ENCODE data around the gene CATSPERB.
"Not testable (repeated sequence)": the region's sequence is repeated elsewhere in the genome, so short reads cannot be mapped to it uniquely, and the experiment has no call there.

Gene CATSPERB

GRCh38 chr14:91654836-91655235 lies 77.0 kb downstream of the CATSPERB start:
- no peak for DNase-seq

DNA sequence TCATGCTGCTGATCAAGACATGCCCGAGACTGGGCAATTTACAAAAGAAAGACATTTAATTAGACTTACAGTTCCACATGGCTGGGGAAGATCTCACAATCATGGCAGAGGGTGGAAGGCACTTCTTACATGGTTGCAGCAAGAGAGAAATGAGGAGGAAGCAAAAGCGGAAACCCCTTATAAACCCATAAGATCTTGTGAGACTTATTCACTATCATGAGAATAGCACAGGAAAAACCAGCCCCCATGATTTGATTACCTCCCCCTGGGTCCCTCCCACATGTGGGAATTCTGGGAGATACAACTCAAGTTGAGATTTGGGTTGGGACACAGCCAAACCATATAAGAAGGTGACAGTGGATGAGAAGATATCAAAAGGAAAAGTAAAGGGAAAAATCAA lies 78.4 kb downstream of the CATSPERB start:
- DNase-seq: no peak

DNA sequence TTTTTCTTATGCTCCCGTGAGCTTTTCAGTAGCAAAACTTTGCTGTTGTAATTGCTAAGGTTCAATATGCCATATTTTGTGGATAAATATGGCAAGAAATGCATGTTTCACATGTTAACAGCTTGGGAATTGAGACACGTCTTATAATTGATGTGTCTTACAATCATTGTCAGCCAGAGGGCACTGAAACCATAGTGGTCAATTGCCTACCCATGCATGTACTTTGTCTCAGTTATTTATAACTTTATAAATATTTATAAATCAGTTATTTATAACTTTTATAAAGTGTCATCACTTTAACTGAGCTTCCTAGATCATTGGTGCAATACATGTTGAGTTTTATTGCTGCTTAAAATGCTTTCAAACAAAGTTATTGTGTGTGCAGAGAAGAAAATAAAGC lies 82.0 kb downstream of the CATSPERB start:
- peak in 3 of 5 donors; percentile 8 to 48 (median 27) for DNase-seq

DNA sequence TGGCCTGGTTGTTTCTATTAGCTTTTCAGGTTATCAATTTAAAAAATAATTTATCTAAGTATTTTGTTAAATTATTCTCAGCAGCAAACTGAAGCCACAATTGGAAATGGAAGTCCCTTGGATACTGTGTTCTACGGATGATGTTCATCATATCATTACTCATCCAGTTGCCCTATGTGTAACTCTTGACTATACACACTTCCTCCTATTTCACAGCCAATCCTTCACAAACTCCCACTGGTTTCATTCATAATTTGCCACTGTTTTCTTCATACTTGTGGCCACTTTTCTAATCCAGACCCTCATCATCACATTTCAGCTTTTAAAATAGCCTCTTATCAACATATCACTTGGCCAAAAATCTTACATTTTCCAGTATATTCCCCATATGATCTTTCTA lies 84.0 kb downstream of the CATSPERB start:
- no peak for DNase-seq

DNA sequence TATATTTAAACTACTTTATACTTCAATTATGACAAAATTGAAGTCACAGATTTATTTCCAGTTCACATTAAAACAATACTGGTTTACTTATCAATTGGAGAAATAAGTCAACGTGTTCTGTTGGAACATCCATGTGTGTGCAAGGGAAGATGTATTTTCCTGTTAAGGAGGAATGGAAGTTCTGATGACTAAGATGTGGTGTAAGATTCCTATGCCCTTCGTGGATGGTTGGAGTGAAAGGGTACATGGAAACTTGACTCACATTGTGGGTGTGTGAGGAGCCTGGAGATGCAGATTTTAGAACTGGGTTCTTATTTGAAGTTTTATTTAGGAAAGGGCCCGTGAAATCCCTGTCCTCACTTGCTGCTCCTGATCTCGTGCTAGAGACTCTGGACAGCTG lies 95.3 kb downstream of the CATSPERB start:
- no peak for DNase-seq

- DNase-seq: no peak
Observed at GRCh38 chr14:91624757-91625156, 107.1 kb downstream of the CATSPERB start.

DNA sequence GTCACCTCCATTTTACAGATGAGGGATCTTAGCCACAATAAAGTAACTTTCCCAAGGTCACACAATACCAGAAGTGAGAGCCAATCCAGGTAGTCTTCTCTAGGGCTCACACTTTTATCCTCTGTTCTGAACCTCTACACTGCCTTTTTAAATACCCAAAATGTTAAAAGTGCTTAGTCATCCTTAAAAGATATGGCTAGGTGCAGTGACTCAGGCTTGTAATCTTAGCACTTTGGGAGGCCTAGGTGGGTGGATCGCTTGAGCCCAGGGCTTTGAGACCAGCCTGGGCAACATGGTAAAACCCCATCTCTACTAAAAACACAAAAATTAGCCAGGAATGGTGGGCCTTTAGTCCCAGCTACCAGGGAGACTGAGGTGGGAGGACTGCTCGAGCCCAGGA lies 117.7 kb downstream of the CATSPERB start:
- no peak for DNase-seq

DNA sequence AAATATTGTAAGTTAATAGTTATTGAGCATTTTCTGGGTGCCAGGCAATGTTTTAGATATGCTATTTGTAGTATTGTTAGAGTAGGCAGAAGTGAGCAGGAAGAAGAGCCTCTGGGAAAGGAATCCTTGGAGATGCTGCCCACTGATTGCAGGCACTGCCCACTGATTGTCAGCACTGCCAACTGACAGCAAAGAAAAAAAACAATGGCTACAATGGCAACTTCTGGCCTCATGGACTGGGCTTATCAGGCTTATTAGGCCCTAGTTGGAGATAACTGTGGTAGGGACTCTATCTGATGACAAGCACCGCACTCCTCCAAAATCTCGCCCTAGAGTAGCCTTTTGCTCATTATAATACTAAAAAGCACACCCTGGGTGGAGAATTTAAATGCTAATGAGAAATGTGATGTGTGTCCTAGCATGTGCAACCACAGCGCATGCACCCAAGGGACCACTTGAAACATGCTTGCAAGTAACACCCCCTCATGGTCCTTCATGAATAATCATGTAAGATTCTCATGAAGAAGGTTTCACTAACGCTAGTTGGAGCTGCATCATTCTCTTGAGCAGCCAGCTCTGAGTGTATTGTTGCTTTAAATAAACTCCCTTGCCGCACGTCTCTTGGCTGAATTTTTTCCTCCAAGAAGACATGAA lies 118.3 kb downstream of the CATSPERB start:
- no peak for DNase-seq

DNA sequence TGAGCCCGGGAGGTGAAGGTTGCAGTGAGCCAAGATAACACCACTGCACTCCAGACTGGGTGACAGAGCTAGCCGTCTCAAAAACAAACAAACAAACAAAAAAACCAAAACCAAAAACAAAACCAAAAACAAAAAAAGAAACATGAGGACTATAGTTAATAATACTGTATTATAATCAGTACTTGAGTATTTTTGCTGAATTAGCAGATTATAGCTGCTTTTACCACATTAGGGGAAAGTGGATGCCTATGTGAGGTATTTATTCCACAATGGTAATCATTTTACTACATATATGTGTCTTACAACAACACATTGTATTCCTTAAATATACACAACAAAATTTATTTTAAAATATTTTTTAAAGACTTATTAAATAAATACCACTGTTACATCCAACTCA lies 120.4 kb downstream of the CATSPERB start:
- DNase-seq: no peak

DNA sequence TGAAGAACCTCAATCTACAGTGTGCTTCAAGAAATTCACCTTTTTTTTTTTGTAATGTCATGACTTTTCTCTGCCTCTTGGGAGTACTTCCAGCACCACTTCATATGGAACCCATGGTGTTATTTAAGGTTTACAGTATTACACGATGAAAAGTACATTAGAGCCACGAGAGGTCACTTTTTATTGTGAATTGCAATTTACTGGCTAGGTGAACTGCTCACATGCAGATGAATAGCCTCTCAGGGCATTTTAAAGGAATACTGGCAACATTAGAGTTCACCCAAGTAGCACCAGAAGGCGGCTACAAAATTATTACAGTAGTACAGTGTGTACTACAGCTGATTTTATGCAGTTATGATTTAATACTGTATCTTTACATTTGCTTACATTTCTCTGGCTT lies 122.7 kb downstream of the CATSPERB start:
- no peak for DNase-seq

DNA sequence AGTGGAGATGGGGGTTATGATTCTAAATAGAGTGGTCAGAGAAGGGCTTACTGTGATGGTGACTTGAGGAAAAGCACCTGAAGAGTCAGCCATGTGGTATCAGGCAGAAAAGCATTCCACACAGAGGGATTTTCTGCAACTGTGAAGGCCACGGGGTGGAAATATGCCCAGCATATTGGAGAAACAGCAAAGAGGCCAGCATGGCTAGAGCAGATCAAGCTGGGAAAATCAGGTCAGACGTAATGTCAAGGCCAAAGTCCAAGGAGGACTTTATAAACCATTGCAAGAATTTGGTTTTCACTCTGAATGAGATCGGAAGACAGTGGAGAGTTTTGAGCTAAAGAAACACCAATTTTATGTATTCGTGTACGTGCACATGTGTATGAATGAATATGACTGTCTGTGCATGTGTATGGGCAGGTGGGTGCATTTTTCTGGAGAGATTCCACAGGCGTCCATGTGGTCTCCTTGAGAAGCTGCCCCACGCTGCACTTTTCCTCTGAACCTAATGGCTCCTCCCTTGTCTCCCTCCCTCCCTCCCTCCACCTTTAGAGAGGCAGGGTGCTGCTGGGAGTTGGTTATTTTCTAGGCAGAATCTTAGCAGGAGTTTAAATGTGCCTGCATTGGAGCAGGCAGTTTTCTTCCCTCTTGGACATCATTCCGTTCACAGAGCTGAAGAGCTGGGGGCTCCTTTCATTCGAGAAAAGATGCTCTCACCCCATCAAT lies 124.4 kb downstream of the CATSPERB start:
- no peak for DNase-seq

DNA sequence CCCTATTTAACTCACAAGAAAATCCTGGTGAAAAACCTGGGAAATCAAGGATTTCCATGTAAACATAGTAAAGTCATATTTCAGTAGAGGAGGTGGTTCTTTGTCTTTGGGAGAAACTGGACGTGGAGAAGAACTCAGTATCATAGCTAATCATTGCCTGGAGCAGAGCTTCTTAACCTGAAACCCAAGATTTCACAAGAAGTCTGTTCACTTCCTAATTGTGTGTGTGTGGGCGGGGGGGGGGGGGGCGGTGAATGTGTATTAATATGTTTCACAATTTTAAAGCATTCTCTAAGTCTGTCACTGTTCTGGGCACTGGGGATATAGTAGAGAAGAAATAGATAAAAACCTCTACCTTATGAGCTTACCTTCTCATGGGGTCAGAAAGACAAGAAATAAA lies 125.0 kb downstream of the CATSPERB start:
- DNase-seq: no peak

- DNase-seq: not testable (repeated sequence)
Observed at GRCh38 chr14:91604611-91605010, 127.3 kb downstream of the CATSPERB start.

DNA sequence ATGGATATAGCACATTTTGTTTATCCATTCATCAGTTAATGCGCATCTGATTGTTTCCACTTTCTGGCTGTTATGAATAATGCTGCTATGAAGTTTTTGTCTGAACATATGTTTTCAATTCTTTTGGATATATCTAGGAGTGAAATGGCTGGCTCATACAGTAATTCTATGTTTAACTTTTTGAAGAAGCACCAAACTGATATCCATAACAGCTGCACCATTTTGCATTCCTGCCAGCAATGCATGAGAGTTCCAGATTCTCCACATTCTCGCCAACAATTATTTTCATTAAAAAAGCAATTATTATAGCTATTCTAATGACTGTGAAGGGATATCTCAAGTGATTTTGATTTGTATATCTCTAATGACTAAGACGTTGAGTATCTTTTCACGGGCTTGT lies 131.9 kb downstream of the CATSPERB start:
- DNase-seq: no peak

DNA sequence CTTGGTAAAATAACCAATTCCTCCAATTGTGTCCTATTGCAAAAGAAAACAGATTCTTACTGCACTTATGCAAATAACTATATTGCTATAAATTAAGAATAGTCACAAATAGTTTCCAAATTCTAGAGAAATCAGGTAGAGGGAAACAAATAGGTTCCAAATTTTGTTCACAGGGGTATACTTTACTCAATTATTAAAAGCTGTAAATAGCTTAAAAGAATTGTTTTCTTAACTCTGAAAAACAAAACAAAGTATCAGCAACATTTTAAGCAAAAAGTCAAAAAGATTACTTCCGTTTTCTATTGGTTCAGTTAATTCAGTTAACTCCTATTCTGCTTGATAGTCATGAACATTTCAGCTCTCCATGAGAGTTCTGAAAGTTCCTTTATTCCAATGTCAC lies 136.2 kb downstream of the CATSPERB start:
- no peak for DNase-seq

DNA sequence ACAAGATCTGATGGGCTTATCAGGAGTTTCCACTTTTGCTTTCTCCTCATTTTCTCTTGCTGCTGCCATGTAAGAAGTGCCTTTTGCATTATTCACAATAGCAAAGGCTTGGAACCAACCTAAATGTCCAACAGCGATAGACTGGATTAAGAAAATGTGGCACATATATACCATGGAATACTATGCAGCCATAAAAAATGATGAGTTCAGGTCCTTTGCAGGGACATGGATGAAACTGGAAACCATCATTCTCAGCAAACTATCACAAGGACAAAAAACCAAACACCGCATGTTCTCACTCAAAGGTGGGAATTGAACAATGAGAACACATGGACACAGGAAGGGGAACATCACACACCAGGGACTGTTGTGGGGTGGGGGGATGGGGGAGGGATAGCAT lies 137.9 kb downstream of the CATSPERB start:
- not testable (repeated sequence) for DNase-seq

- DNase-seq: no peak
Observed at GRCh38 chr14:91586410-91586809, 145.5 kb downstream of the CATSPERB start.

DNA sequence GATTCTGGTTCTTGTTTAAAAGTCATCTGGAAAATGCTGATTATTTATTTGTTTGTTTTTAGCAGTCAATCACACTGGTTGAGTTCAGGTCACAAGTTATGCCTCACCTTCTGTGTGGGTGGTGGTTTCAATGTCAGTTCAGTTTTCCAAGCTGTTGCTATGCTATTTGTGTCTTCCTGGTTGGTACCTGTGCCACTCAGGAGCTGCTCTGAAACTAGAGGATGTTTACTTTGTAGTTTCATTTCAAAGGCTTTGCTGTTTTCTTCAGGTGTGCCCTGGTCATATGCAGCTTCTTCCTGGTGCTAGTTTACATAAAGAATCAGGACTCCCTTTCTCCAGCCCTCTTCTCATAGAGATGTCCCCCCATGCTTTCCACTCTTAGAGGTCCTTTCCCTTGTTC lies 146.0 kb downstream of the CATSPERB start:
- no peak for DNase-seq

- DNase-seq: no peak
Observed at GRCh38 chr14:91582761-91583160, 149.1 kb downstream of the CATSPERB start.

DNA sequence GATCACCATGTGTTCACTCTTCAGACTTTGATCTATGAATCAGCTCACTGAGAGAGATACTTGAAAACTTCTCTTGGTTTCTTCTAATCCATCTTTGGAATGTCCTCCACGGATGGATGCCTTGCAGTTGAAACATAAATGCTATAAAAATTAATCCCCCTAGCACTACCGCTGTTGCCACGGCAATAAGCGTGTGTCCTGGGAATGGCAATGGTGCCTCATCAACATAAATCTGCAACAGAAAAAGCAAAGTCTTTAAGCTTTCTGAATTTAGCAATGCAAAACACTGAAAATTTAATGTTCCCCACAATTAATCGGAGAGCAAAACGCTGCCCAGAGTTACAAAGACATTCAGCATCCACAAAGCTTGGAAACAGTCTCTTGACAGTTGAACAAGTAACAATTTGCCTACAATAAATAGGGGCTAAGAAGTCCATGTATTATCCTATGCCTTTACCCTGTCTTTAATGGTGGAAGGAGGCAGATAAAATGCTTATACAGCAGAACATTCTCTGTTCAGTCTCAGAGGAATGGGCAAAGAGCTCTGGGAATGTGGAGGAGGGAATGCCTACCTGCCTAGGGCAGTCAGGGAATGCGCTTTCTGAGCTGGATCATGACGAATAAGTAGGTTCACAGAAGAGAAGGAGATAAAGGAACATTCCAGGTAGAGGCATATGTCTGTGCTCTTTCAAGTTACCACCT lies 150.9 kb downstream of the CATSPERB start:
- DNase-seq: no peak

DNA sequence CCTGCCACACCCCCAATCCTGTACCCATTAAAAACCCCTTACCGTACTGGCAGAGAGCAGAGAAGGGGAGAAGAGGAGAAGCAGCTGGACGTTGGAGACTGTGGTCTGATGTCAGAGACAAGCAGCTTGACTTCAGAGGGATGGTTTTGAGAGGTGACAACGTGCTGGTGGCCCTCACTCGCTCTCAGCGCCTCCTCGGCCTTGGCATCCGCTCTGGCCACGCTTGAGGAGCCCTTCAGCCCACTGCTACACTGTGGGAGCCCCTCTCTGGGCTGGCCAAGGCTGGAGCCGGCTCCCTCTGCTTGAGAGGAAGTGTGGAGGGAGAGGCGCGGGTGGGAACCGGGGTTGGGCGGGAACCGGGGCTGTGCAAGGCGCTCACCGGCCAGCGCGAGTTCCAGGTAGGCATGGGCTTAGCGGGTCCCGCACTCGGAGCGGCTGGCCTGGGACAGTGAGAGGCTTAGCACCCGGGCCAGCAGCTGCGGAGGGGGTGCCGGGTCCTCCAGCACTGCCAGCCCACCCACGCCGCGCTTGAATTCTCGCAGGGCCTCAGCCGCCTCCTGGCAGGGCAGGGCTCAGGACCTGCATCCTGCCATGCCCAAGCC lies 154.2 kb downstream of the CATSPERB start:
- no peak for DNase-seq

GRCh38 chr14:91575469-91576208 lies 156.2 kb downstream of the CATSPERB start:
- no peak for DNase-seq
